ENCODE data around the gene PPIL6.

The PPIL6 gene

GRCh38 chr6:109351231-109352130 is 88.9 kb downstream of the PPIL6 start:
- DNase-seq (ENCODE audit: low spot score) = no peak
- no peak for TF ChIP-seq CTCF (IDR thresholded peaks at IDR 0.05; ENCODE audit: borderline replicate concordance, control extremely low read depth, extremely low read depth, insufficient read depth, missing control alignments)
- in situ Hi-C loops (cut with MboI; ENCODE audit: low sequenced_read_pairs, unreplicated experiment) = no loop called here

DNA sequence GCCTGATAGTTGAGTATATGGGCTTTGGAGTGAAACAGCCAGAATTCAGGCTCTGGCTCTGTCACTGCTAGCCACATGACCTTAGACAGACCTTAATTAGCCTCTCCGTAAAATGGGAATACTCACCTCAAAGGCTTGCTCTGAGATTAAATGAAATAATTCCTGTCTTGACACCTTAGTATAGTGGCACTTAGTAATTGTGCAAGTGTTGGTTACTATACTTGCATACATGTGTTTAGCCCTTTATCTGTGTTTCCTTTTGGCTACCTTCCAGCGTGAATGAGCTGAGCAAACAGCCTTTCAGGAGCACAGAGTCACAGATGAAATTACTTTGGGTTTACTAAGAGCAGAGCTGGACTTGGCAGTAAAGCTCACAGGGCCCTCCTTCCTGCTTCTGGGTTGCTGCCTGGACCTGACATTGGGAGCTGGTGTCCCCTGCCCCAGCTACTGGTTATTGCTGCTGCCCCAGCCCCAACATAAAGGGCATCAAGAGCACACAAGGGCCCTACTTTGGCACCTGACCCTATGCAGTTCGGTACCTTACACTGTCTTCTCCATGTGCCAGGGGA is 90.9 kb downstream of the PPIL6 start:
- DNase-seq (ENCODE audit: low spot score) = no peak
- in situ Hi-C loops (cut with MboI; ENCODE audit: low sequenced_read_pairs, unreplicated experiment) = no loop called here
- no peak for TF ChIP-seq CTCF (IDR thresholded peaks at IDR 0.05; ENCODE audit: borderline replicate concordance, control extremely low read depth, extremely low read depth, insufficient read depth, missing control alignments)

- DNase-seq (ENCODE audit: low spot score) = no peak
- no peak for TF ChIP-seq CTCF (IDR thresholded peaks at IDR 0.05; ENCODE audit: borderline replicate concordance, control extremely low read depth, extremely low read depth, insufficient read depth, missing control alignments)
- in situ Hi-C loops (cut with MboI; ENCODE audit: low sequenced_read_pairs, unreplicated experiment) = no loop called here
These were observed 92.2 kb downstream of the PPIL6 start for GRCh38 chr6:109348226-109348625.

DNA sequence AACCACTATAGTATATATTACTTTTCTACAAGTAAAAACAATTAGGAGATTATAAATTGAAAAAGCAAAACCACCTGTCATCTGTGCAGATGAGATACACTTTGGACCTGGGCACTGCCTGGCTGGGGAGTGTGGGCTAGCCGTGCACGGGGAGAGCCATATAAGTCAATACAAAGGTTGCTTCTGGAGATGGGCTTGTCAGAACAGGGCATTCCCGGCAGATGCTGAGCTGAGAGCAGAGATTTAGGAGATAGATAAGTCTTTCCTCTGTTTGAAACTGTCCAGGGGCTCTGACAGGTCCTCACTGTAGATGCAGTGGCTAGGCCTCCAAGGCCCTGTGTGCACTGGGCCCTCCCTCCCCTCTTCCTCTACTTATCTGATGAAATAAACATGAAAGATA is 92.6 kb downstream of the PPIL6 start:
- in situ Hi-C loops (cut with MboI; ENCODE audit: low sequenced_read_pairs, unreplicated experiment) = no loop called here
- no peak for DNase-seq (ENCODE audit: low spot score)
- no peak for TF ChIP-seq CTCF (IDR thresholded peaks at IDR 0.05; ENCODE audit: borderline replicate concordance, control extremely low read depth, extremely low read depth, insufficient read depth, missing control alignments)

- no peak for DNase-seq (ENCODE audit: low spot score)
- TF ChIP-seq CTCF (IDR thresholded peaks at IDR 0.05; ENCODE audit: borderline replicate concordance, control extremely low read depth, extremely low read depth, insufficient read depth, missing control alignments) = no peak
These were observed 94.4 kb downstream of the PPIL6 start for GRCh38 chr6:109345986-109346385.

GRCh38 chr6:109344226-109344625 is 96.2 kb downstream of the PPIL6 start:
- in situ Hi-C loops (cut with MboI; ENCODE audit: low sequenced_read_pairs, unreplicated experiment) = no loop called here
- DNase-seq (ENCODE audit: low spot score) = no peak
- no peak for TF ChIP-seq CTCF (IDR thresholded peaks at IDR 0.05; ENCODE audit: borderline replicate concordance, control extremely low read depth, extremely low read depth, insufficient read depth, missing control alignments)

More at GRCh38 chr6:109345986-109346385, 94.4 kb downstream of the PPIL6 start:
- in situ Hi-C loops (cut with MboI; ENCODE audit: low sequenced_read_pairs, unreplicated experiment) = no loop called here
